HEK293 (cell line): ENCODE data around the gene STK39.

ENCODE experiments used
- CTCF ChIA-PET: fragments of 350-600 bp; formaldehyde crosslinking; extraction: SDS; loops from one replicate; lab custom pipeline; 2021; ENCODE audit warnings: antibody characterized with exemption; lab: Yijun Ruan, JAX
- POLR2A ChIA-PET: fragments of 300-600 bp; formaldehyde crosslinking; extraction: SDS; loops from one replicate; lab custom pipeline; 2020; ENCODE audit warnings: antibody characterized with exemption, inconsistent platforms; lab: Yijun Ruan, JAX
- H3K27ac ChIP-seq: fragments of 200-500 bp; sonication (Bioruptor generic); 2 replicates; pipeline ENCODE4 v1.5.1; 2014; ENCODE audit warnings: low read depth, low read length, control low read depth, inconsistent platforms; ENCODE audit errors: extremely low read depth
- H3K36me3 ChIP-seq, 2 experiments: fragments of 200-500 bp in 1 of 2; sonication (Bioruptor generic) in 1 of 2; 1 replicate in 1 of 2; 2 replicates in 1 of 2; pipeline ENCODE4 v1.5.1; 2014 to 2017; ENCODE audit warnings: inconsistent platforms in 2 of 2, low read length in 2 of 2; ENCODE audit not compliant: control insufficient read depth in 2 of 2, insufficient read depth in 1 of 2
- H3K4me1 ChIP-seq: fragments of 200-500 bp; sonication (Bioruptor generic); 2 replicates; pipeline ENCODE4 v1.5.1; 2014; ENCODE audit warnings: mild to moderate bottlenecking, low read length, inconsistent platforms; ENCODE audit not compliant: control insufficient read depth, insufficient read depth
- H3K4me3 ChIP-seq: 2 replicates; pipeline ENCODE4 v1.5.1; 2011; ENCODE audit warnings: low read depth, mild to moderate bottlenecking, control low read depth, low read length, moderate library complexity
- H3K9me3 ChIP-seq: fragments of 200-500 bp; sonication (Bioruptor generic); 2 replicates; pipeline ENCODE4 v1.5.1; 2014; ENCODE audit warnings: low read depth, low read length, inconsistent platforms; ENCODE audit not compliant: control insufficient read depth, insufficient read depth
- GLIS1 ChIP-seq: fragments of 450-650 bp; formaldehyde crosslinking; IDR thresholded peaks from 2 replicates; pipeline ENCODE4 v1.5.1; 2016; ENCODE audit warnings: missing biosample characterization, missing genetic modification characterization
- HOXA7 ChIP-seq: sonication (generic); formaldehyde crosslinking; IDR thresholded peaks from 2 replicates; pipeline ENCODE4 v1.8.1; 2022; ENCODE audit warnings: missing genetic modification reagents, borderline replicate concordance
- KLF1 ChIP-seq: fragments of 450-650 bp; formaldehyde crosslinking; IDR thresholded peaks from 2 replicates; pipeline ENCODE4 v1.5.1; 2016; ENCODE audit warnings: missing biosample characterization, missing genetic modification characterization
- OSR2 ChIP-seq: fragments of 450-650 bp; formaldehyde crosslinking; IDR thresholded peaks from 2 replicates; pipeline ENCODE4 v1.5.1; 2016; ENCODE audit warnings: missing biosample characterization, missing genetic modification characterization
- SP3 ChIP-seq: fragments of 450-650 bp; formaldehyde crosslinking; IDR thresholded peaks from 2 replicates; pipeline ENCODE4 v1.5.1; 2016; ENCODE audit warnings: missing biosample characterization, missing genetic modification characterization
- TRIM28 ChIP-seq: IDR thresholded peaks from 2 replicates; pipeline ENCODE4 v1.6.1; 2011; ENCODE audit warnings: low read length, control low read depth, borderline replicate concordance
- WT1 ChIP-seq: fragments of 450-650 bp; formaldehyde crosslinking; IDR thresholded peaks from 2 replicates; pipeline ENCODE4 v1.5.1; 2016; ENCODE audit warnings: missing biosample characterization, missing genetic modification characterization
- ZFP41 ChIP-seq: fragments of 450-650 bp; formaldehyde crosslinking; IDR thresholded peaks from 2 replicates; pipeline ENCODE4 v1.5.1; 2016; ENCODE audit warnings: missing biosample characterization, missing genetic modification characterization, borderline replicate concordance
- ZNF140 ChIP-seq: fragments of 450-650 bp; formaldehyde crosslinking; IDR thresholded peaks from 2 replicates; pipeline ENCODE4 v1.5.1; 2016; ENCODE audit warnings: missing biosample characterization, missing genetic modification characterization
- ZNF223 ChIP-seq: fragments of 450-650 bp; formaldehyde crosslinking; IDR thresholded peaks from 2 replicates; pipeline ENCODE4 v1.5.1; 2016; ENCODE audit warnings: missing biosample characterization, missing genetic modification characterization
- ZNF366 ChIP-seq: fragments of 450-650 bp; formaldehyde crosslinking; conservative IDR thresholded peaks from 2 replicates; pipeline ENCODE4 v1.5.1; 2016; ENCODE audit warnings: missing biosample characterization, missing genetic modification characterization
- ZNF423 ChIP-seq: fragments of 450-650 bp; formaldehyde crosslinking; IDR thresholded peaks from 2 replicates; pipeline ENCODE4 v1.5.1; 2016; ENCODE audit warnings: missing biosample characterization, missing genetic modification characterization
- ZNF488 ChIP-seq: fragments of 450-650 bp; formaldehyde crosslinking; IDR thresholded peaks from 2 replicates; pipeline ENCODE4 v1.5.1; 2016; ENCODE audit warnings: missing biosample characterization, missing genetic modification characterization
- ZNF510 ChIP-seq: fragments of 450-650 bp; formaldehyde crosslinking; IDR thresholded peaks from 2 replicates; pipeline ENCODE4 v1.5.1; 2018; ENCODE audit warnings: mild to moderate bottlenecking, missing genetic modification characterization, missing biosample characterization; ENCODE audit not compliant: insufficient replicate concordance
- ZNF623 ChIP-seq: fragments of 450-650 bp; formaldehyde crosslinking; IDR thresholded peaks from 2 replicates; pipeline ENCODE4 v1.5.1; 2016; ENCODE audit warnings: missing biosample characterization, missing genetic modification characterization
- ZNF624 ChIP-seq: fragments of 450-650 bp; formaldehyde crosslinking; IDR thresholded peaks from 2 replicates; pipeline ENCODE4 v1.5.1; 2017; ENCODE audit warnings: missing biosample characterization, missing genetic modification characterization
- ZNF658 ChIP-seq: fragments of 450-650 bp; formaldehyde crosslinking; IDR thresholded peaks from 2 replicates; pipeline ENCODE4; 2016; ENCODE audit warnings: missing biosample characterization, missing genetic modification characterization
- ZNF843 ChIP-seq: fragments of 450-650 bp; formaldehyde crosslinking; IDR thresholded peaks from 2 replicates; pipeline ENCODE4 v1.5.1; 2016; ENCODE audit warnings: missing biosample characterization, missing genetic modification characterization
- ZXDB ChIP-seq: fragments of 450-650 bp; formaldehyde crosslinking; IDR thresholded peaks from 2 replicates; pipeline ENCODE4 v1.5.1; 2016; ENCODE audit warnings: missing biosample characterization, missing genetic modification characterization
- TF ChIP-seq, protein P1 (sequence below): fragments of 450-650 bp; formaldehyde crosslinking; optimal IDR thresholded peaks from 2 replicates; pipeline ENCODE3; 2016; ENCODE audit warnings: missing biosample characterization, mild to moderate bottlenecking, missing genetic modification characterization
- TF ChIP-seq, protein P2 (sequence below): fragments of 450-650 bp; formaldehyde crosslinking; IDR thresholded peaks from 2 replicates; pipeline ENCODE4 v1.5.1; 2016; ENCODE audit warnings: missing biosample characterization, missing genetic modification characterization
- TF ChIP-seq, protein P3 (sequence below): fragments of 450-650 bp; formaldehyde crosslinking; IDR thresholded peaks from 2 replicates; pipeline ENCODE4 v1.5.1; 2016; ENCODE audit warnings: missing biosample characterization, missing genetic modification characterization
- TF ChIP-seq, protein P4 (sequence below): fragments of 450-650 bp; formaldehyde crosslinking; IDR thresholded peaks from 2 replicates; pipeline ENCODE4 v1.5.1; 2016; ENCODE audit warnings: missing biosample characterization, missing genetic modification characterization
- TF ChIP-seq, protein P5 (sequence below): fragments of 450-650 bp; formaldehyde crosslinking; IDR thresholded peaks from 2 replicates; pipeline ENCODE4 v1.5.1; 2017; ENCODE audit warnings: missing biosample characterization, mild to moderate bottlenecking, missing genetic modification characterization, moderate library complexity

STK39 gene

DNA sequence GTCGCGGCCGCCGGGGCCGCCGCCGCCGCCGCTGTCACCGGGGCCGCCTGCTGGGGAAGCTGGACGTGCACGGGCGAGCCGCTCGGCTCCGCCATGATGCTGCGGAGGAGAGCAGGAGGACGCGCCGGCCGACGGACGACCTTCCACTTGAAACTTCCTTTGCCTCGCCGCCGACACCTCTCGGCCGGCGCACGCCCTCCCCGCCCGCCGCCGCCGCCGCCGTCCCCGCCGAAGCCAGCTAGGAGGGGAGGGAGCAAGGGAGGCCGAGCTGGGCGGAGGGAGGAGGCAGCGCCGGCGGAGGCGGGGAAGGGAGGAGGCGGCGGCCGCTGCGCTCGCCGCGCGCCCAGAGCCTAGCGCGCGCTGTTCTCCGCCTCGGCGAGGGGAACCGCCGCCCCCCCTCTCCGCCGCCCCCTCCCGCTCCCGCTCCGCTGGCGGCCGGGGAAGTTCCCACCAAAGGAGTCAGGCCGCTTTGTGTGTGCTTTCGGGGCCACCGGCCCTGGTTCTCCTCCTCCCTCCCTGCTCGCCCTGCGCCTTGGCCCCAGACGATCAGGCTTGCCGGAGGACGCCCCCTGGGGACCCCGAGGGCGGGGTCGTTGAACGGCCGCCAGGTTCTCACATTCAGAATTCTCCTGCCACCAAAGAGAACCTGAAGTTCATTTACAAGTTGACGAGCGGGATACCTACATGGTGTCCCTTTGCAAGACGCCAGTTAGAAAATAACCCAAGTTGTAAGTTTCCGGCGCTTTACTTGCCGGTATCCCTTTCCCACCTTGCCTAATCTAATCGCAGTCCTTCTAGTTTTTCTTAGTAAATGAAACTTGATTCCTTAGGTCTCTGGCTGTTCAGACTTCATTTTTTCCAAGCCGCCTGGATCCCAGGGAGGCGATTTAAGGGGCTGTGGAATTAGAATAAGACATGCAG lies at the start of gene STK39 (continued):
- TF ChIP-seq OSR2 (no peak), ZNF140 (no peak), SP3 (tag by site-specific recombination) (peak; percentile 53), ZNF423 (tag by site-specific recombination) (peak; percentile 50; the same call in 1 of the 2 replicates), ZXDB (peak; percentile 50; the same call in 1 of the 2 replicates), ZNF223 (tag by site-specific recombination) (no peak), ZNF658 (tag by site-specific recombination) (no peak), ZNF843 (no peak), ZFP41 (tag by site-specific recombination) (no peak), GLIS1 (tag by site-specific recombination) (peak; percentile 81)
- TF ChIP-seq, protein P1, sequence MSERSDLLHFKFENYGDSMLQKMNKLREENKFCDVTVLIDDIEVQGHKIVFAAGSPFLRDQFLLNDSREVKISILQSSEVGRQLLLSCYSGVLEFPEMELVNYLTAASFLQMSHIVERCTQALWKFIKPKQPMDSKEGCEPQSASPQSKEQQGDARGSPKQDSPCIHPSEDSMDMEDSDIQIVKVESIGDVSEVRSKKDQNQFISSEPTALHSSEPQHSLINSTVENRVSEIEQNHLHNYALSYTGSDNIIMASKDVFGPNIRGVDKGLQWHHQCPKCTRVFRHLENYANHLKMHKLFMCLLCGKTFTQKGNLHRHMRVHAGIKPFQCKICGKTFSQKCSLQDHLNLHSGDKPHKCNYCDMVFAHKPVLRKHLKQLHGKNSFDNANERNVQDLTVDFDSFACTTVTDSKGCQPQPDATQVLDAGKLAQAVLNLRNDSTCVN (tag by site-specific recombination) = peak; percentile 56

DNA sequence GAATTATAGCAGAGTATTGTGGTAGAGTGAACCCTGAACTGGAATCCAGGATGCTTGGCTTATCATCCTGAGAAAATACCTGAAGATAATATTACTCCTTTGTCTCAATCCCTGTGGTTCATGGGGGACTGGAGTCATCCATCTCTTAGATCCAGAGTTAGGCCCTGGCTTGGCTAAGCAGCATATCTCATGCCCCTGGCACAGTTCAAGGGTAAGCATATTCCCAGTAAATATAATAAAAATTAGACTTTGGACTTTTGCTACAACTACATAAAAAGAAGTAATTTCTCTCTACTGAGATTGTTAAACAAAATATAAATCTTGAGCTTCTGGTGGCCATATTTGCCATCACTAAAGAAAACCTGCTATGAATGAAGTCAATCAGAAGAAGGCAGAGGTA lies 47.7 kb upstream of the STK39 start:
- no peaks in the 10 kb centered on the region for H3K4me1 ChIP-seq
- POLR2A ChIA-PET = no interaction called here
- CTCF ChIA-PET = interaction anchor here (0.8 kb wide), 1 partner anchor 13 kb away, joined by 3 read pairs; no protein-coding TSS in a partner anchor
- H3K36me3 ChIP-seq = no peaks in the 10 kb centered on the region
- H3K27ac ChIP-seq = no peak overlapping the region
- H3K4me3 ChIP-seq = no peak overlapping the region
- no peaks in the 10 kb centered on the region for H3K9me3 ChIP-seq
- TF ChIP-seq, protein P2, sequence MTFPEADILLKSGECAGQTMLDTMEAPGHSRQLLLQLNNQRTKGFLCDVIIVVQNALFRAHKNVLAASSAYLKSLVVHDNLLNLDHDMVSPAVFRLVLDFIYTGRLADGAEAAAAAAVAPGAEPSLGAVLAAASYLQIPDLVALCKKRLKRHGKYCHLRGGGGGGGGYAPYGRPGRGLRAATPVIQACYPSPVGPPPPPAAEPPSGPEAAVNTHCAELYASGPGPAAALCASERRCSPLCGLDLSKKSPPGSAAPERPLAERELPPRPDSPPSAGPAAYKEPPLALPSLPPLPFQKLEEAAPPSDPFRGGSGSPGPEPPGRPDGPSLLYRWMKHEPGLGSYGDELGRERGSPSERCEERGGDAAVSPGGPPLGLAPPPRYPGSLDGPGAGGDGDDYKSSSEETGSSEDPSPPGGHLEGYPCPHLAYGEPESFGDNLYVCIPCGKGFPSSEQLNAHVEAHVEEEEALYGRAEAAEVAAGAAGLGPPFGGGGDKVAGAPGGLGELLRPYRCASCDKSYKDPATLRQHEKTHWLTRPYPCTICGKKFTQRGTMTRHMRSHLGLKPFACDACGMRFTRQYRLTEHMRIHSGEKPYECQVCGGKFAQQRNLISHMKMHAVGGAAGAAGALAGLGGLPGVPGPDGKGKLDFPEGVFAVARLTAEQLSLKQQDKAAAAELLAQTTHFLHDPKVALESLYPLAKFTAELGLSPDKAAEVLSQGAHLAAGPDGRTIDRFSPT (tag by site-specific recombination) = no peak
- TF ChIP-seq TRIM28 = no peak
- TF ChIP-seq, protein P3, sequence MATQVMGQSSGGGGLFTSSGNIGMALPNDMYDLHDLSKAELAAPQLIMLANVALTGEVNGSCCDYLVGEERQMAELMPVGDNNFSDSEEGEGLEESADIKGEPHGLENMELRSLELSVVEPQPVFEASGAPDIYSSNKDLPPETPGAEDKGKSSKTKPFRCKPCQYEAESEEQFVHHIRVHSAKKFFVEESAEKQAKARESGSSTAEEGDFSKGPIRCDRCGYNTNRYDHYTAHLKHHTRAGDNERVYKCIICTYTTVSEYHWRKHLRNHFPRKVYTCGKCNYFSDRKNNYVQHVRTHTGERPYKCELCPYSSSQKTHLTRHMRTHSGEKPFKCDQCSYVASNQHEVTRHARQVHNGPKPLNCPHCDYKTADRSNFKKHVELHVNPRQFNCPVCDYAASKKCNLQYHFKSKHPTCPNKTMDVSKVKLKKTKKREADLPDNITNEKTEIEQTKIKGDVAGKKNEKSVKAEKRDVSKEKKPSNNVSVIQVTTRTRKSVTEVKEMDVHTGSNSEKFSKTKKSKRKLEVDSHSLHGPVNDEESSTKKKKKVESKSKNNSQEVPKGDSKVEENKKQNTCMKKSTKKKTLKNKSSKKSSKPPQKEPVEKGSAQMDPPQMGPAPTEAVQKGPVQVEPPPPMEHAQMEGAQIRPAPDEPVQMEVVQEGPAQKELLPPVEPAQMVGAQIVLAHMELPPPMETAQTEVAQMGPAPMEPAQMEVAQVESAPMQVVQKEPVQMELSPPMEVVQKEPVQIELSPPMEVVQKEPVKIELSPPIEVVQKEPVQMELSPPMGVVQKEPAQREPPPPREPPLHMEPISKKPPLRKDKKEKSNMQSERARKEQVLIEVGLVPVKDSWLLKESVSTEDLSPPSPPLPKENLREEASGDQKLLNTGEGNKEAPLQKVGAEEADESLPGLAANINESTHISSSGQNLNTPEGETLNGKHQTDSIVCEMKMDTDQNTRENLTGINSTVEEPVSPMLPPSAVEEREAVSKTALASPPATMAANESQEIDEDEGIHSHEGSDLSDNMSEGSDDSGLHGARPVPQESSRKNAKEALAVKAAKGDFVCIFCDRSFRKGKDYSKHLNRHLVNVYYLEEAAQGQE = no peak
- no peak for TF ChIP-seq HOXA7 (CRISPR knock-in tag)
- no peak for TF ChIP-seq ZNF624 (tag by site-specific recombination)
- TF ChIP-seq, protein P4, sequence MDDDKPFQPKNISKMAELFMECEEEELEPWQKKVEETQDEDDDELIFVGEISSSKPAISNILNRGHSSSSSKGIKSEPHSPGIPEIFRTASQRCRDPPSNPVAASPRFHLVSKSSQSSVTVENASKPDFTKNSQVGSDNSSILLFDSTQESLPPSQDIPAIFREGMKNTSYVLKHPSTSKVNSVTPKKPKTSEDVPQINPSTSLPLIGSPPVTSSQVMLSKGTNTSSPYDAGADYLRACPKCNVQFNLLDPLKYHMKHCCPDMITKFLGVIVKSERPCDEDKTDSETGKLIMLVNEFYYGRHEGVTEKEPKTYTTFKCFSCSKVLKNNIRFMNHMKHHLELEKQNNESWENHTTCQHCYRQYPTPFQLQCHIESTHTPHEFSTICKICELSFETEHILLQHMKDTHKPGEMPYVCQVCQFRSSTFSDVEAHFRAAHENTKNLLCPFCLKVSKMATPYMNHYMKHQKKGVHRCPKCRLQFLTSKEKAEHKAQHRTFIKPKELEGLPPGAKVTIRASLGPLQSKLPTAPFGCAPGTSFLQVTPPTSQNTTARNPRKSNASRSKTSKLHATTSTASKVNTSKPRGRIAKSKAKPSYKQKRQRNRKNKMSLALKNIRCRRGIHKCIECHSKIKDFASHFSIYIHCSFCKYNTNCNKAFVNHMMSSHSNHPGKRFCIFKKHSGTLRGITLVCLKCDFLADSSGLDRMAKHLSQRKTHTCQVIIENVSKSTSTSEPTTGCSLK (tag by site-specific recombination) = no peak
- TF ChIP-seq KLF1 (tag by site-specific recombination) = no peak
- no peak for TF ChIP-seq ZNF510 (tag by site-specific recombination)
- no peak for TF ChIP-seq ZNF623
- no peak for TF ChIP-seq ZNF488 (tag by site-specific recombination)
- TF ChIP-seq, protein P5, sequence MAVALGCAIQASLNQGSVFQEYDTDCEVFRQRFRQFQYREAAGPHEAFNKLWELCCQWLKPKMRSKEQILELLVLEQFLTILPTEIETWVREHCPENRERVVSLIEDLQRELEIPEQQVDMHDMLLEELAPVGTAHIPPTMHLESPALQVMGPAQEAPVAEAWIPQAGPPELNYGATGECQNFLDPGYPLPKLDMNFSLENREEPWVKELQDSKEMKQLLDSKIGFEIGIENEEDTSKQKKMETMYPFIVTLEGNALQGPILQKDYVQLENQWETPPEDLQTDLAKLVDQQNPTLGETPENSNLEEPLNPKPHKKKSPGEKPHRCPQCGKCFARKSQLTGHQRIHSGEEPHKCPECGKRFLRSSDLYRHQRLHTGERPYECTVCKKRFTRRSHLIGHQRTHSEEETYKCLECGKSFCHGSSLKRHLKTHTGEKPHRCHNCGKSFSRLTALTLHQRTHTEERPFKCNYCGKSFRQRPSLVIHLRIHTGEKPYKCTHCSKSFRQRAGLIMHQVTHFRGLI (tag by site-specific recombination) = no peak
- TF ChIP-seq ZNF366 (tag by site-specific recombination) = no peak
- no peak for TF ChIP-seq WT1 (tag by site-specific recombination)
